CD4-positive, alpha-beta T cell treated with Interferon gamma for 1 hour (primary cell): Measurements from ENCODE around the gene VPS18.

ENCODE experiments used
- DNase-seq: peaks from one replicate; pipeline ENCODE4 v3.0.0-alpha.2; 2020

VPS18 gene

DNA sequence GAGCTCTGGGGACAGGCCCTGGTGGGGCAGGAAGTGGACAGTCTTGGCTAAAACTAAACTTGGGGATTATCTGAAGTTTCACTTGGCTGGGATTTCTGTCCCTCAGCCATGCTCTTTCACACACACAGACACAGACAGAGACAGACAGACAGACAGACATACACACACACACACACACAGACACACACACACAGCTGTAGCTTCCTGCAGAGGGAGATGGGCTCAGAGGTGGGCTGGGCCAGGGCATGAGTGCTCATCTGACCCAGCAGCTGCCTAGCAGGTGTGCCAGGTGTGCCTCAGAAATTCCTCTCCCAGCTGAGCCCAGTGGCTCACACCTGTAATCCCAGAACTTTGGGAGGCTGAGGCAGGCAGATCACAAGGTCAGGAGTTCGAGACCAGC, 23.5 kb upstream of the VPS18 start:
- DNase-seq = no peak

DNA sequence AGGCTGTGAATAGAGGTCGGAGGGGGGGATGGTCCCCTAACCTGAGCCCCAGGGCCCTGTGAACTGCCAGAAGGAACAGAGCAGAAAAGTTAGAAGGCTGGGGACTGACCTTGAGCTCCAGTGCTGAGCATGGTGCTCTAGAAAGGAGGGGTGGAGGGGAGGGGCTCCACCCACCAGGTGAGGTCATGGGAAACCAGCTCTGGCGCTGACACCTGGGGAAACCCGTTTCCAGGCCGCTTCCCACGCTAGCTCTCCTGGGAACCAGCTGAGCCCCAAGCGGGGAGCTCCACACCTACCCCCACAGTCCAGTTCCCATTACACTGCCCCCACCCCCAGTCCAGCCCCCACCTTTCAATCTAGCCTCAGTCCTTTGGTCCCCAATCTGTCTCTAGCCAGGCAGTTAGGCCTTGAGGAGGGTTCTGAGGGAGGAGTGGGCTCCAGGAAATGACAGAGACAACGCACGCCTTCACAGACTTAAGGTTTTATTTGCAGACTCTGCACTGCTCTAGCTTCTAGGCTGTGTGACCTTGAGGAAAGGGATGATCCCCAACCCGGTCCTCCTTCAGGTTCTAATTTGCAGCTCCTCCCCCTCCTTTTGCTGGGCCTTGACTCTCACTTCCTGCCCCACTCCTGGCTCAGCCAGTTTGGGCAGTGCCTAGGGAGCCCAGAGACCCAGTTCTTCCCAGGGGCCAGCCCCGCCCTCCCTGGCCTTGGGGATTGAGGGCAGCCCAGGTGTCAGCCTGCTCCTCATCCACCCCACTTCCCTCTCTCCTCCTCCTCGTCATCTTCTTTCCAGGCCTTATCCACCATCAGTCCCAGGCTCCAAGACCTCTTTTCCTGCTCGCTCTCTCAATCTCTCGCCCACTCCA, 22.3 kb upstream of the VPS18 start:
- no peak for DNase-seq

DNA sequence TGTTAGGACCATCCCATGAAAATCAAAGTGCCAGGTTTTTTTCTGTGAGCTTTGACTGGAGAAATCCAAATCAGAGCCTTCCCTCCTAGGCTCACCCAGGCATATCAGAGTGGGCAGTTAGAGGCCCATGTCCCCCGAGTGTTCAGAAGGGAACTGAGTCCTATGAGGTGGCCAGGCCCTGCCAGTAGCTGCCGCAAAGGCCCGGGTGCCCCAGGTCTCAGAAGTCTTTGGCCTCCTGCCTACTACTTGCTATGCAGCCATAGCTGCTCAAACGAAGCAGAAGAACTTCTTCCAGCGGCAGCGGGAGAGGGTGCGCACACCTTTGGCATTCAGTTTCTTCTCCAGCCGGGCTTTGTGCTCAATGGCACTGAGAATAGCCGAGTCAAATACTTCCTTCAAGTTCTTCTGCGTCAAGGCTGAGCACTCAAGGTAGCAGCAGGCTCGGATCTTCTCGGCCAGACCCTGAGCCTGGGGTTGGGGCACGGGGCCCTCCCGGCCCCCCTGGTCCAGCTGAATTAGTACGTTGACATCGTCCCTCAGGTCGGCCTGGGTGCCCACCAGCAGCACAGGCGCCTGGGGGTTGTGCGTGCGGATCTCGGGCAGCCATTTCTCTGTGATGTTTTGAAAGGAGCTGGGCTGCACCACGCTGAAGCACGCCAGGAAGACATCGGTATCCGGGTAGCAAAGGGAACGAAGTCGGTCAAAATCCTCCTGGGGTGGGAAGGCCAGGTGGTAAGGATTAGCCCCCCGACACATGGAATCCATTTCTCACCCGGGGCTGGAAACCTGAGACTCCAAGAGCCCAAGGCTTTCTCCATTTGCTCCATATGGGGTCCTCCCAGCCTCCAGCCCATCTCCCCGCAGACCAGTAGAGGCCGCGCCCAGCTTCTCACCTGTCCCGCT, 21.2 kb upstream of the VPS18 start:
- DNase-seq = no peak

DNA sequence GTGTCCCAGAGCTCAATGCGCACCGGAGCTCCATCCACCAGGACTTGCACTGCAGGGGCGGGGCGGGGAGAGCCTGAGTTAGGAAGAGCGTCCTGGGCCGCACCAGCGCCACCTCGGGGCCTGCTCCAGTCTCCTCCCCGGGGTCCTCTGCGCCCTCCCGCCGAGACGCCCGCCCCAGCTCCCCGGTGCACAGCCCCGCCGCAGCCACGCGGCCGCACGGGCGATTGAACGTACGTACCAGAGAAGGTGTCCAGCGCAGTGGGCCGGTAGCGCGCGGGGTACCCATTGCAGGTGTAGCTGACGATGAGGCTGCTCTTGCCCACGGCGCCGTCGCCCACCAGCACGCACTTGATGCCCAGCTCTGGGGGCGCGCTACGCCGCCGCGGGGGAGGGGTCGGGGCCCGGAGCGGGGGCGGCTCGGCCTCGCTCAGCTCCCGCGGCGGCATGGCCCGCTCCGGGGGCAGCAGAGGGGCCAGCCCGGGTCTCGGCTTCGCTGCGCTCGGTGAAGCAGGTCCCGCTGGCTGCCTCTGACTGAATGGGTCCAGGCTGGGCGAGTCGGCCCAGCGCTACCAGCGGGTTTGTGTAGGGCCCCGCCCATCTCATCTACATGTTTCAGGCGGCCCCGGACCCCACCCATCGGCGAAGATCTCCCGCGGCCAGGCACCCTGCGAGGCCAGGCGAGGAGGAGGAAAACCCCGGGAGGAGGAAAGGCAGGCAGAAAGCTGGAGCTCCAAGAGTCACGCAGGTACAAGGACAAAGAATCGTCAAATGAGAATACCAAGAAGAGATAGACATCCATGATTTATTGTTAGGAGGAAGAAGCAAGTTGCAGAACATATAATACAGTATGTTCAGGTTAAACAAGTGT, 20.3 kb upstream of the VPS18 start, which contains the start of gene RHOV:
Gene RHOV (minus strand): TSS at position 541 of the 868 bp plus-strand sequence. CDS start 95 bp downstream, at position 446.
- DNase-seq = peak; percentile 49

DNA sequence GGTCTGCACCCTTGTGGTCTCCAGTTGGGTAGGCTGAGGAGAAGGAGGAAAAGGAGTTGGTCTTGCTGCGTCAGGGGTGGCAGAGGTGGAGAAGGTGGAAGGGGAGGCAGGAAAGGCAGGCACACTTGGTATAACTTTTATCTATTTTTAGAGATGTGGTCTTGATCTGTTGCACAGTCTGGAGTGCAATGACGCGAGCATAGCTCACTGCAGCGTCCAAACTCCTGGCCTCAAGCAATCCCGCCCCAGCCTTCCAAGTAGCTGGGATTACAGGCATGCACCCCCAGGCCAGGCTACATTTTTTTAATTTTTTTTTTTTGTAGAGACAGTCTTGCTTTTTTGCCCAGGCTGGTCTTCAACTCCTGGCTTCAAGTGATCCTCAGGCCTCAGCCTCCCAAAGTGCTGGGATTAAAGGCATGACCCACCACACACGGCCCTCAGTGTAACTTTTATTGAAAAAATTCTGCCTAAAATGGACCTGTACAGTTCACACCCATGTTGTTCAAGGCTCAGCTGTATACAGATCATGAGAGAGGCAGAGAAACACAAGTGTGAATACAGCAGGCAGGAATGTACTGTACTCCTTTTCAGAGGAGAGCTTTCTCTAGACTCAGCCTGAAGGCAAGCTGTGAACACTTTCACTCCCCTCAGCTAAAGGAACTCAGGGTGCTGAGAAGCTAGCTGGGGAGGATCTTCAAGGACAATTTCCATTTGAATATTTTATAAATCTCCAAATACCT, 18.1 kb upstream of the VPS18 start:
- DNase-seq = no peak

DNA sequence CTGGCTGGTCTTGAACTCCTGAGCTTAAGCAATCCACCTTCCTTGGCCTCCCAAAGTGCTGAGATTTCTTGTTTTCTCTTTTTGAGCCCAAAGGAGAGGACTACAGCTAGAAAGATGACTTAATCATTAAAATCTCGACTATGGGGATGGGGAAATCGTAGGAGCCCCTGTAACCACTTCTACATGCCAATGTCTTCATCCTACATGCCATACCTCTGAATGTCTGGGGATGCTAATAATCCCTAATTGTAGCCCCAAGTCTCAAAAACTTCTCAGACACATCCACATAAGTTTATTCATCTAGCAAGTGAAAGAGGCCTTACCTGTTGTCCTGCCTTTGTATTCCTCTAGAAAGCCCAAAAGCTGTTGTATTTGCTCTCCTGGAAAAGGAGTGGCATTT, 16.6 kb upstream of the VPS18 start:
- DNase-seq = no peak

DNA sequence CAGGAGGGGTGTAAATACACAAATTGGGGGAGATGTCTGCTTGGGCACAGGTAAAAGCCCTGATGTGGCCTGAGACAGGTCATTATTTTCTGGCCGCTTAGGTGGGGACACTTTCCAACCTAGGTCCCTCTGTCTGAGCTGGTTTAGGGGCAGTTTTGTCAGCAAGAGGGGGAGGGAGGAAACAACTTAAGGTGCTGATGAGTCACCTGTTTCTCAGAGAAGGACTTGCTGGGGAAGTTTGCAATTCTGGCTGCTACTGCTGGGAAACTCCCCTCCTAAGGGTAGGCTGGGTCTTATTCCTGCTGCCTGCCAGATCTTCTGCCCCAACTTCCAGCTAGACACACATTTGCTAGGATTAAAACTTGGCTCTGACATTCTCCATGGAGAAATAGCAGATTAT, 15.5 kb upstream of the VPS18 start:
- DNase-seq = no peak

DNA sequence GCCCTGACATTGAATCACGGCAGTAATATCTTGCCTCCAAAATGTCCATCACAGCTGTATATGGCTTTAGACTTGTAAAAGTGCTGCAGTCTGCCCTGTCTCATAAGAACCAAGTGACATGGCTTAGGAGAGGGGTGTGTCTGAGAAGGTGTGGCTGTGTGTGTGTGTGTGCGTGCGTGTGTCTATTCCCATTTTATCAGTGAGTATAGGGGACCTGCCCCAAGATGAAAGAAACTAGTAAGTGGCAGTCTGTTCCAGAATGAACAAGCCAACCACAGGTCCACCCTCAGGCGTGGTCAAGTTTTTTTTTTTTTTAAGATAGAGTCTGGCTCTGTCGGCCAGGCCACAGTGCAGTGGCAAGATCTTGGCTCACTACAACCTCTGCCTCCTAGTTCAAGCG, 14.6 kb upstream of the VPS18 start:
- DNase-seq = no peak

DNA sequence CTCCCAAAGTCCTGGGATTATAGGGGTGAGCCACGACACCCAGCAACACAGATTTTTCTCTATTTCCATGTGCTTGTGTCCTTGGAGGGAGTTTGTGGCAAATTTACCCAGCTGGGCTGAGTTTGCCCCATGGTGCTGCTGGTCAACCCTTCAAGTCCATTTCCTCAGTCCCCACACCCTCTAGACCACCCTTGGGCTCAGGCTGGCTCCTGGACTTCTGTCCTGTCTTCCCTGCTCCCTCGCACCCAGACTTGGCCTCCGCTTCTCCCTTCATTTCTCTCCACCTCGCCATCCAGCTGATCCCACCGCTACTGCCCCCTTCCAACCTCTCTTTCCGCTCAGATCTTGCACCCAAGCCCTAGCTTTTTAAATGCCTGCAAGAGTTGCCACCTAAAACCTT, 12.9 kb upstream of the VPS18 start:
- no peak for DNase-seq

DNA sequence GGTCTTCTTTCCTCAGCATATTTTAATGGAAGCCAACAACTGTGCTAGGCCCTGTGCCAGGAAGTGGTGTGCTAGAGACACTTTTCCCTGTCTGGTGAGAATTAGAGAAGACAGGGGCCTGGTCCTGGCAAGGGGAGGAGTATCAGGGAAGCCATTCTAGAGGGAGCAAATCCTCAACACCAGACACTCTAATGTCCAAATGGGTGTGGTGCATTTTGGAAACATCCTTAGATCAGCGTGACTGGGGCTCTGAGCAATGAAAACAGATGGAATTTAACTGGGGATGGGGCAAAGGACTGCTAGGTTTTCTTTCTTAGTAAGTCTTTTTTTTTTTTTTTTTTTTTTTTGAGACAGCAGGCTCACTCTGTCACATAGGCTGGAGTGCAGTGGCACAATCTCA, 7.7 kb upstream of the VPS18 start:
- DNase-seq = no peak

DNA sequence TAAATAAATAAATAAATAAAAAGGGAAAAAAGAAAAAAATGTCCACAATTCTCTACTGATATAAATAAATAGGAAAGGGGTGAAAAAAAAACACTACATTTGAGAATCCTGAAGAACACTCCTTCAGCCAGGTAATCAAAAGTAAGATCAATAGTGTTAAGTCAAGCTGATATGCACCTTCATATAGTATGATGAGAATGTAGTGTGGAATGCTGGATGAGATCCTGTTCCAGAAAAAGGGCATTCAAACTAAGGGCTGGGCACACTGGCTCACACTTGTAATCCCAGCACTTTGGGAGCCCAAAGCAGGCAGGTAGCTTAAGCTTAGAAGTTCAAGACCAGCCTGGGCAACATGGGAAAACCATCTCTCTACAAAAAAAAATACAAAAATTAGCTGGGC, 5.1 kb upstream of the VPS18 start:
- DNase-seq = no peak

DNA sequence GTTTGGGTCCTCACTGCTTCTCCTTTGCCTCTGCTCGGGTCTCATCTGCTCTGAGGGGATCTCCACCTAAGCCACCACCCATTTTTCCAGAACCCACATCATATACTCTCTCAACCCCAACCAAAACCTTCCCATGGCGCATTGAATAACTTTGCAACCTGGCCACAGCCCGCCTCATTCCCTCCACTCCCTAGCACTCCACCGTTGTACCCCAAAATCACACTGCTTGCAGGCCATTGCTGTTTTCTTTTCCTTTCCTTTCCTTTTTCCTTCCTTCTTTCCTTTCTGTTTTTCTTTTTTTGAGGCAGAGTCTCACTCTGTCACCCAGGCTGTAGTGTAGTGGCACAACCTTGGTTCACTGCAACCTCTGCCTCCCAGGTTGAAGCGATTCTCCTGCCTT, 3.1 kb upstream of the VPS18 start:
- no peak for DNase-seq

DNA sequence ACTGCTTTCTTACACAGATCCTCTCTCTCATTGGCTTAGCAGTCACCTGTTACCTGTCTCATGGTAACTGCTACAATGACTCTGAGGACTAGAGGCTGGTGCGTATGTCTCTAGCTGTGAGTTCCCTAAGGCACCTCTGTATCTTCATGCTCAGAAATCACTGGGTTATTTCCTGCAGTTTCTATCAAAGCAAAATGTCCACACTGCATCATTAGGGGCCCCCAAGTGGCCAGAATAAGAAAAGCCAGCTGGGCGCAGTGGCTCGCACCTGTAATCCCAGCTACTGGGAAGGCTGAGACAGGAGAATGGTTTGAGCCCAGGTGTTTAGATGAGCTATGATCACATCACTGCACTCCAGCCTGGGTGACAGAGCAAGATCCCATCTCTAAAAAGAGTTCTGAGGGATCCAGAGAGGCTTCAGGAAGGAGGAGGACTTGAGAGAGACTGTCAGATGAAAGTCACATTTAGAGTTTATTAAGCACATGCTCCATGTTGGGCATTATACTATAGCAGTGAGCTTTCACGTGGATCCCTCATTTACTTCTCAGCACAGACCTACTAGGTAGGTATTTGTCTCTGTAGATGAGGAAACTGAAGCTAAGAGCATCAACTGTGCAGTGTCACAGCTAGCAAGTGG, 2.3 kb upstream of the VPS18 start:
- DNase-seq = peak; percentile 9

DNA sequence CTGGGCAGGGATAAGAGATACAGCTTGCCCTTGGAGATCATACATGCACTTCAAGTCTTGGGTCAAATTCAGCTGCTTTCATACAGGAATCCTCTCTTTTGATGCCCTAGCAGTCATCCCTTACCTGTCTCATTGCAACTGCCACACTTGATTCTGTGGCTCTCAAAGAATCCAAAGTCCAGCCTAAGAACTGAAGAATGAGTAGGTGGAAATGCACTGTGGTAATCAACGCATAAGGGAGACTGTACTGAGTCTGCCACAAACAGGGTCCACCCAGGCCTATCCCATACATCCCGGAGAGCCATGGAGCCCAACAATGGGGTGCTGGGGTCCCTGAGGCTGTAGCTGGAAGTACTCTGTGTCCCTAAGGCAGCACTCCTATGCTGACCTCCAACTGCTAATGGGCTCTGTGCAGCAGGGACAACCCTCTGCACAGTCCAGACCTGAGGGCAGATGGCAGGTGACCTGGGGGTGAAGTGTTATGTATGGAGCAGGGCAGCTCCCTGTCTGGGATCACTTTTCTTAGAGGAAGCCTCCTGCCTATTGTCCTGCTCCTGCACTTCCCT, 1.7 kb upstream of the VPS18 start:
- DNase-seq = no peak

DNA sequence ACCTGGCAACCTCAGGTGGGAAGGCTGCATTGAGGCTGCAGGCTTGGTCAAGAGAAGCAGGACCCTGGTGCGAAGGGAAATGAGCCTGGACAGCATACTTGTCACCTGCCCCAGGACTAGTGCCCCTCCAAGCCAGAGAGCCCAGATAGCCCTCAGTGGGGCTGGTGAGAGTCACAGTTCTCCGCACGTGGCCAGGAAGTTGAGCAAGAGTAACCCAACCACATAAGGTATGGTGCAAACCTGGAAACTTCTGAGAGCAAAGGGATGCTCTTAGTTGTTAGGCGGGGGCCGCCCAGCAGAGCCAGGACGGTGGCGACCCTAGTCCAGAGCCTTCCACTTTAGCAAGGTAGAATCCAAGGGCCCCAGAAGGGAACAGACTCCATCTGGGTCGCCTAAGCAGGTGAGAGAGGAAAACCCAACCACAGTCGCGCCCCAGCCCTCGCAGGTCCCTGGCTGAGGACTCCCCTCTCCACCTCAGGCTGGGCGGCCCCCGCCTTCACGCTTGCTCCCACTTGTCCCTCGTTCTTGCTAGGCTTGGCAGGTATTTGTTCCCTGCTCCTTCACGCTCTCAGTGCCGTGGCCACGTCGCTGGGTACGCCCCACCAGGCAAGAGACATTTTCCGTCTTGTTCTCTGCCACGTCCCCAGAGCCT, 1.1 kb upstream of the VPS18 start:
- DNase-seq = no peak

DNA sequence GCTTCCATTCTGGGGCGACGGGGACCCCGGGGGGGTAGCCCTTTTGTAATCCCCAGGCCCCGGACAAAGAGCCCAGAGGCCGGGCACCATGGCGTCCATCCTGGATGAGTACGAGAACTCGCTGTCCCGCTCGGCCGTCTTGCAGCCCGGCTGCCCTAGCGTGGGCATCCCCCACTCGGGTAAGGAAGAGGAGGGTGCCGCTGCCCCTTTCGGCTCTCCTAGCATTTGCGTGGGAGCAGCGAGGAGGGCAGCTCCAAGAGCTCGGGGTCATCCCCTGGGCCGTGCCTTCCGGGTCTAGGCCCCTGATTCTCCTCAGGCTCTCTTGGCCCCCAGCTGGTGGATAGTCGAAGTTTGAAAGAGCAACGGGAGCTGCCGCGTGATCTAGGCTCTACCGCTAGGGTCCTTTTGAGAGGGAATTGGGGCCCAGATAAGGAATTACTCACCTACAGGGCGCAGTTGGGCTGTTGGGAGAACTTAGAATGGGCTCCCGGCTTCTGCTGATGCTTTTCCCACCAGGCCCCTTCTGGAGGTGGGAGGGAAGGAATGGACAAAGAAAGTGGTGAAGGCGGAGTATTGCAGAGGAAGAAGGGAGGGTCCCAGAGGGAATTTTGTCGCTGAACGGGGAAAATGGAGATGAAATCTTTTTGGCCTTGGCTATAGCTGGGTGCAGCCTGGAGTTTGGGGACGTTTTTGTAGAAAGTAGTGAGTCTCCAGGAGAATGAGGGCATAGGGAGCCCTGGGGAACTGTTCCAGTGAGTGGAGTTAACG, 615 bp downstream of the VPS18 start:
- peak; percentile 59 for DNase-seq

DNA sequence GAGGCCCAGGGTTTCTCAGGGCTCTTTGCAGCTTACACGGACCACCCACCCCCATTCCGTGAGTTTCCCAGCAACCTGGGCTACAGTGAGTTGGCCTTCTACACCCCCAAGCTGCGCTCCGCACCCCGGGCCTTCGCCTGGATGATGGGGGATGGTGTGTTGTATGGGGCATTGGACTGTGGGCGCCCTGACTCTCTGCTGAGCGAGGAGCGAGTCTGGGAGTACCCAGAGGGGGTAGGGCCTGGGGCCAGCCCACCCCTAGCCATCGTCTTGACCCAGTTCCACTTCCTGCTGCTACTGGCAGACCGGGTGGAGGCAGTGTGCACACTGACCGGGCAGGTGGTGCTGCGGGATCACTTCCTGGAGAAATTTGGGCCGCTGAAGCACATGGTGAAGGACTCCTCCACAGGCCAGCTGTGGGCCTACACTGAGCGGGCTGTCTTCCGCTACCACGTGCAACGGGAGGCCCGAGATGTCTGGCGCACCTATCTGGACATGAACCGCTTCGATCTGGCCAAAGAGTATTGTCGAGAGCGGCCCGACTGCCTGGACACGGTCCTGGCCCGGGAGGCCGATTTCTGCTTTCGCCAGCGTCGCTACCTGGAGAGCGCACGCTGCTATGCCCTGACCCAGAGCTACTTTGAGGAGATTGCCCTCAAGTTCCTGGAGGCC, 5.4 kb downstream of the VPS18 start:
- no peak for DNase-seq

DNA sequence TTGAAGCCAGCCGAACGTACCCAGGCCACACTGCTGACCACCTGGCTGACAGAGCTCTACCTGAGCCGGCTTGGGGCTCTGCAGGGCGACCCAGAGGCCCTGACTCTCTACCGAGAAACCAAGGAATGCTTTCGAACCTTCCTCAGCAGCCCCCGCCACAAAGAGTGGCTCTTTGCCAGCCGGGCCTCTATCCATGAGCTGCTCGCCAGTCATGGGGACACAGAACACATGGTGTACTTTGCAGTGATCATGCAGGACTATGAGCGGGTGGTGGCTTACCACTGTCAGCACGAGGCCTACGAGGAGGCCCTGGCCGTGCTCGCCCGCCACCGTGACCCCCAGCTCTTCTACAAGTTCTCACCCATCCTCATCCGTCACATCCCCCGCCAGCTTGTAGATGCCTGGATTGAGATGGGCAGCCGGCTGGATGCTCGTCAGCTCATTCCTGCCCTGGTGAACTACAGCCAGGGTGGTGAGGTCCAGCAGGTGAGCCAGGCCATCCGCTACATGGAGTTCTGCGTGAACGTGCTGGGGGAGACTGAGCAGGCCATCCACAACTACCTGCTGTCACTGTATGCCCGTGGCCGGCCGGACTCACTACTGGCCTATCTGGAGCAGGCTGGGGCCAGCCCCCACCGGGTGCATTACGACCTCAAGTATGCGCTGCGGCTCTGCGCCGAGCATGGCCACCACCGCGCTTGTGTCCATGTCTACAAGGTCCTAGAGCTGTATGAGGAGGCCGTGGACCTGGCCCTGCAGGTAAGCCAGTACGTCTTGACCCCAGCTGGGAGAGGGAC, 6.2 kb downstream of the VPS18 start:
- DNase-seq = no peak

DNA sequence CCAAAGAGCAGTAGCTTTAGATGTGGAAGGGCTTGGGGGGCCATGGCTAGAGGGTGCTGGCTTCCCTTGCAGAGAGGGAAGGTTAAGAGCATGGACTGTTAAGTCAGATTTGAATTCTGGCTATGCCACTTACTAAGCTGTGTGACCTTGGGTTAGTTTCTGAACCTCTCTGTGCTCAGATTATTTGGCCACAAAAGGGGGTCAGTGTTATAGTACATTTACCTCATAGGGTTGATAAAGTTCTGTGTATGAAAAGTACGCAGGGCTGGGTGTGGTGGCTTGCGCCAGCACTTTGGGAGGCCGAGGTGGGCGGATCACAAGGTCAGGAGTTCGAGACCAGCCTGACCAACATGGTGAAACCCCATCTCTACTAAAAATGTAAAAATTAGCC, 6.8 kb downstream of the VPS18 start:
- no peak for DNase-seq
